K562 (cell line): Measurements from ENCODE around the gene NFKB2. TPM values are rescaled to one million over a fixed set of nuclear protein-coding genes. Genes with fewer than 3 reads are reported as not detected.
A peak's percentile ranks its signal among the peaks of the same experiment; 100 is the strongest.

ENCODE experiments used
- ARID4B ChIP-seq: sonication (generic); formaldehyde crosslinking; IDR thresholded peaks from 2 replicates; pipeline ENCODE4 v1.8.0; 2022; ENCODE audit warnings: mild to moderate bottlenecking, missing genetic modification reagents
- CBX1 ChIP-seq: sonication (generic); IDR thresholded peaks from 2 replicates; pipeline ENCODE4 v1.6.1; 2016; ENCODE audit warnings: antibody characterized with exemption, low read depth, mild to moderate bottlenecking
- CREB5 ChIP-seq: fragments of 250-450 bp; sonication (Bioruptor Pico); IDR thresholded peaks from 2 replicates; pipeline ENCODE4 v1.5.0; 2020; ENCODE audit warnings: mild to moderate bottlenecking
- EZH2 ChIP-seq: IDR thresholded peaks from 2 replicates; pipeline ENCODE4 v1.6.1; 2012; ENCODE audit warnings: low read depth, mild to moderate bottlenecking, inconsistent platforms, low read length, borderline replicate concordance
- FOXP4 ChIP-seq: sonication (generic); formaldehyde crosslinking; IDR thresholded peaks from 2 replicates; pipeline ENCODE4 v1.8.0; 2022; ENCODE audit warnings: mild to moderate bottlenecking, missing genetic modification reagents, borderline replicate concordance
- NUFIP1 ChIP-seq: fragments of 450-650 bp; IDR thresholded peaks from 2 replicates; pipeline ENCODE4 v1.6.1; 2018; ENCODE audit not compliant: partially characterized antibody
- POU5F1 ChIP-seq: fragments of 150-350 bp; IDR thresholded peaks from 2 replicates; pipeline ENCODE4 v1.6.1; 2014; ENCODE audit warnings: borderline replicate concordance, low read length, low read depth, mild to moderate bottlenecking; ENCODE audit not compliant: partially characterized antibody
- RFX7 ChIP-seq: fragments of 250-450 bp; sonication (Bioruptor Pico); IDR thresholded peaks from 2 replicates; pipeline ENCODE4 v1.5.1; 2021; ENCODE audit warnings: mild to moderate bottlenecking
- USF2 ChIP-seq: sonication (generic); formaldehyde crosslinking; IDR thresholded peaks from 2 replicates; pipeline ENCODE4 v1.5.0; 2020; ENCODE audit warnings: missing genetic modification reagents
- ZBTB5 ChIP-seq: fragments of 450-650 bp; IDR thresholded peaks from 2 replicates; pipeline ENCODE4 v1.6.1; 2017; ENCODE audit warnings: antibody characterized with exemption
- ZNF232 ChIP-seq: sonication (generic); formaldehyde crosslinking; IDR thresholded peaks from 2 replicates; pipeline ENCODE4 v1.8.0; 2022; ENCODE audit warnings: mild to moderate bottlenecking, missing genetic modification reagents
- ZNF583 ChIP-seq: fragments of 250-450 bp; sonication (Bioruptor Pico); IDR thresholded peaks from 2 replicates; pipeline ENCODE4 v1.4.0; 2020
- ZNF717 ChIP-seq: fragments of 250-450 bp; sonication (Bioruptor Pico); IDR thresholded peaks from 2 replicates; pipeline ENCODE4 v1.5.0; 2021
- polyA plus RNA-seq, 8 experiments: library from polyadenylated mRNA; depleted of rRNA in 4 of 8; stranded (reverse) in 5 of 8; unstranded in 3 of 8; fragments of >200 nt; fragmentation: Nextera tagmentation in 2 of 8; fragmentation: Illumina TruSeq in 1 of 8; extraction: Ambion mirVana in 2 of 8; extraction: Trizol in 1 of 8; gene quantifications; 2 replicates each; pipeline versions ENCODE4 v1.2.1 to v1.2.3, GENCODE V29; 2011 to 2014; ENCODE audit warnings: inconsistent platforms in 1 of 8, missing spikeins in 1 of 8
- total RNA-seq, 7 experiments: library from RNA; depleted of rRNA in 6 of 7; stranded (reverse); fragments of >200 nt in 6 of 7; fragmentation: Illumina TruSeq in 2 of 7; extraction: Trizol in 2 of 7; gene quantifications; 2 replicates each; pipeline versions ENCODE4 v1.2.1 to v1.2.3, GENCODE V29; 2011 to 2021; ENCODE audit warnings: low replicate concordance in 1 of 7

The NFKB2 gene
- total and polyA plus RNA-seq, 9 of the 15 experiments (the other 6 are each of a cell fraction or from before 2014, with no cell fraction given), result 0.07 to 20.3 (median 7.9) TPM

- TF ChIP-seq USF2 (no peak), CBX1 (peak; percentile 25; the same call in 1 of the 2 replicates), CREB5 (CRISPR knock-in tag) (no peak), ZBTB5 (no peak), FOXP4 (CRISPR knock-in tag) (no peak), ZNF232 (no peak), POU5F1 (no peak), EZH2 (no peak), ARID4B (CRISPR knock-in tag) (peak; percentile 71), RFX7 (CRISPR knock-in tag) (no peak), NUFIP1 (no peak), ZNF717 (CRISPR knock-in tag) (no peak), ZNF583 (CRISPR knock-in tag) (0 out of 2 replicates have a peak, but pooled peaks have one; percentile 36)
These were observed 55.0 kb downstream of the NFKB2 start (continued) for GRCh38 chr10:102450374-102451104.
